Ureter (tissue), 1 donor: Measurements from ENCODE around the gene RAB41. TPM values are rescaled to one million over a fixed set of nuclear protein-coding genes. Genes with fewer than 3 reads are reported as not detected.
A peak's percentile ranks its signal among the peaks of the same experiment; 100 is the strongest.
"Not testable (repeated sequence)": the region's sequence is repeated elsewhere in the genome, so short reads cannot be mapped to it uniquely, and the experiment has no call there.

Experiments used
- DNase-seq: peaks from one replicate; pipeline ENCODE4 v3.0.0-alpha.2; 2020; ENCODE audit warnings: low spot score
- total RNA-seq: library from RNA; stranded (reverse); gene quantifications from one replicate; pipeline ENCODE4 v1.2.4, GENCODE V29; 2023
- donor health status: DM: yes; HTN: yes; CAD: no.

RAB41 gene
- not detected for total RNA-seq

- DNase-seq = no peak
Observed at GRCh38 chrX:70281951-70282350, at the start of gene RAB41. Gene RAB41, plus strand, starts transcription at chrX:70282172. Its CDS starts 46 bp downstream, at chrX:70282218.

- no peak for DNase-seq
Observed at GRCh38 chrX:70234355-70234754, 47.6 kb upstream of the RAB41 start, which contains the start of gene AWAT1. Gene AWAT1, plus strand, starts transcription at chrX:70234655. Its CDS starts 41 bp downstream, at chrX:70234696.

- no peak for DNase-seq
Observed at GRCh38 chrX:70240751-70241150, 41.2 kb upstream of the RAB41 start.

- no peak for DNase-seq
Observed at GRCh38 chrX:70241501-70241900, 40.5 kb upstream of the RAB41 start.

GRCh38 chrX:70243601-70244000 is 38.4 kb upstream of the RAB41 start:
- DNase-seq = not testable (repeated sequence)

- no peak for DNase-seq
Observed at GRCh38 chrX:70244881-70245280, 37.1 kb upstream of the RAB41 start.

GRCh38 chrX:70247252-70247651 is 34.7 kb upstream of the RAB41 start:
- DNase-seq = no peak

- DNase-seq = no peak
Observed at GRCh38 chrX:70252491-70252890, 29.5 kb upstream of the RAB41 start.

- DNase-seq = no peak
Observed at GRCh38 chrX:70253377-70254062, 28.5 kb upstream of the RAB41 start.

GRCh38 chrX:70254063-70254400 is 27.9 kb upstream of the RAB41 start:
- DNase-seq = no peak

GRCh38 chrX:70254909-70255308 is 27.1 kb upstream of the RAB41 start:
- no peak for DNase-seq

- DNase-seq = no peak
Observed at GRCh38 chrX:70255452-70255851, 26.5 kb upstream of the RAB41 start.

- DNase-seq = no peak
Observed at GRCh38 chrX:70257423-70258288, 24.3 kb upstream of the RAB41 start.

- no peak for DNase-seq
Observed at GRCh38 chrX:70260104-70260503, 21.9 kb upstream of the RAB41 start, which contains the start of gene P2RY4. Gene P2RY4, minus strand, starts transcription at chrX:70260204. Its CDS starts 580 bp downstream, at chrX:70259624.

- peak; percentile 65 for DNase-seq
Observed at GRCh38 chrX:70262952-70263567, 18.9 kb upstream of the RAB41 start.

GRCh38 chrX:70264784-70265183 is 17.2 kb upstream of the RAB41 start:
- DNase-seq = no peak

GRCh38 chrX:70268034-70268433 is 13.9 kb upstream of the RAB41 start, which contains the start of gene ARR3:
Gene ARR3, plus strand, starts transcription at chrX:70268334. Its CDS starts 1,052 bp downstream, at chrX:70269386.
- no peak for DNase-seq

GRCh38 chrX:70274029-70274428 is 7.9 kb upstream of the RAB41 start:
- DNase-seq = not testable (repeated sequence)

- DNase-seq = no peak
Observed at GRCh38 chrX:70279081-70279480, 2.9 kb upstream of the RAB41 start.

GRCh38 chrX:70280573-70280972 is 1.4 kb upstream of the RAB41 start:
- no peak for DNase-seq

GRCh38 chrX:70289168-70289792 is 7.3 kb downstream of the RAB41 start:
- no peak for DNase-seq
